ENCODE data around the gene CLDN4.

Gene CLDN4

DNA sequence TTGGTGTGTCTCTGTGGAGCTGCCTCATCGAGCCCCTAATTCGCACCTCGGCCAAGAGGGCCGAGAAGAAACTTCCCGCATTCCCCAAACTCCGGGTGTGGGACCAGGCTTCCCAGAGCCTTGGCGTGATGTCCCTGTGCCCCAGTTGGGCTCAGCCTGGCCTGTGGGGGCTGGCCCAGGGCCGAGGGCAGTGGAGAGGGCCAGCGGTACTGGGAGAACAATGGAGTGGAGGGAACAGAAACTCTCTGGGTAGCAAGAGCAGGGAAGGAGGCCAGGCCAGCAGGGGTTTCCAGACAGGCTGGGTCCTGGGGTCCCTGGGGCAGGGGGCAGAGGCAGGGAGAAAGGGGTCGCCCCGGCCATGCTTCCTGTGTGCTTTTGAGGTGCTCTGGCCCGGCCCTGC, 46.2 kb downstream of the CLDN4 start:
- no peak for DNase-seq

DNA sequence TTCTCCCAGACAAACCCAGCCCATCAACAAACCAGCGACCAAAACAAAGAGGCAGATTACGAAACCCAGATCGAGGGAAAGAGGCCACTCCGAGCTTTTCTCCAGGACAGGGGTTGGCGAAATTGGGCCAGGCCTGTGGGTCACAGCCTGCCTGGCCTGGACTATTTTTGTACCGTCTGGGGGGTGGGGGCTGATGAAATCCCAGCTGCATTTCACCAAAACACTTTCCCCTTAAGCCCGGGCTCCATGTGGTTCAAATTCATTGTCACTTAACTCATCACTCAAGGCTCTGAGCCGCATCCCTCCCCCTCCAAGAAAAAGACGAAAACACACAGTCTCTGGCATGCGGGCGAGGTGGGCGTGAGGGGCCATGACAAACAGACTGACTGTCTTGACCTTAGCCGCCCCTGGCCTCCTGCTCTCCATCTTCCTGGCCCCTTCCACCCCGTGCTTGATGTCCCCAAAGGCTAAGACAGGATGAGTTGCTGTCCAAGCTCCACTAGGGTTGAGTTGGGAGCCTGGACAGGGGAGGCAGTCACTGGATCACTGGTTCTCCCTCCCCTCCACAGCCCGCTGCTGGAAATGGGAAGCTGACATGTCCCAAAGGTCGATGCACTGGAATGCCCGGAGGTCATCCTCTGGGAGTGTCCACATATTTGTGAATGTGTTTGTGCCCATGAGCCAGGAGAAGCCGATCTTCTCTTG, 49.3 kb downstream of the CLDN4 start:
- DNase-seq = no peak

DNA sequence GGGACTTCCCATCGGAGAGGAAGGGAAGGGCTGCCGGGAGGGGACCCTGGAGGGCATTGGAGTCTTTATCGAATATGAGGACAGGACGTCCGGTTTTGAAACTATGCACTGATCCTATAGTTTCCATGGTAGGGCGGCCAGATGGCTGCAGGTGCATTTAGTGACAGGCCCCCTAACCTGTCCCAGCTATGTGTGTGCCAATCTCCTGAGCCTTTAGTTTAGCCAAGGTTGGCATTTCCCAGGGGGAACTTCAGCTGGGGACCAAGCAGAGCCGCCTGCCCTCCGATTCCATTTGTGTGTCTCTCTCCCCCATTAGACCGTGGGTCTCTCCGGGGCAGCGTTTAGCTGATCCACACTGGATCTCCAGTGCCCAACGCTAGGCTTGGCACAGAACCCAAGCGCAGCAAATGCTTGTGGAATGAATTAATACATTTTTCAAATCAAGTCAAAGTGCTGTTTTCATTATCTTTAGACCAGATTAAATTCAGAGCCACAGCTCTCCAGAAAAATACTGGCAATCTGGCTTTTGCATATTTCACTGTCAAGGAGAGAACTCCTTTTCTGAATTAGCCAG, 50.0 kb downstream of the CLDN4 start:
- no peak for DNase-seq

DNA sequence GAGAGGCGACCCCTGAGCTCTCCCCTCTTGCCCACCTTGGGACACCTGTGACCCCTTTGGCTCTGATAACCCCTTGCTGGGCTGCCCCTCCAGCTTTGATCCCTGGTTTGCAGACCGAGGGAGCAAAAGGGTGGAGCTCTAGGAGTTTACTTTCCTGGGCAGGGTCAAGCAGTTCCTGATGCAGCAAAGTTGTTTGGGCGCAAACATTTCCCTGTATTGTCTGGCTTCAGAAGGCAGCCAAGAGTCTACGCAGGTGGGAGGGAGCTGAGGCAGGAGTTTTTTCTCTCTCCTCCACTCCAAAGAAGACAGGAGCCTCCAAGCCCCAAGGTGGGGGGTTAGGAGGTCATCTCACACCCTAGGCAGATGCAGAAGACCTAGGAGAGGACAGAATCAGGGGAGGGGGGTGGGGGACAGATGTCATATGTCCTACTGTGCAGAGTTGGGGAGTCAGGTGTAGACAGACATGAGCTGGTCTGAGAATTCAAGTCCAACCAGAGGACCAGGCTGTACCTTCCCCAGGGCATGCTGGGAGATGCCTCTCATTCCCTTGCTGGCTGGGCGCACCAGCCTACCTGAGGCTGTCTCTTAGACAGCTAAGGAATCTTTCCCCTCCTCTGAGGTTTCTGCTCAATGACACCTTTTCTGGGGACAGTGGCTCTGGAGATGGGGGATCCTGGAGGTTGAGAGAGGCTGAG, 50.7 kb downstream of the CLDN4 start:
- DNase-seq = no peak

DNA sequence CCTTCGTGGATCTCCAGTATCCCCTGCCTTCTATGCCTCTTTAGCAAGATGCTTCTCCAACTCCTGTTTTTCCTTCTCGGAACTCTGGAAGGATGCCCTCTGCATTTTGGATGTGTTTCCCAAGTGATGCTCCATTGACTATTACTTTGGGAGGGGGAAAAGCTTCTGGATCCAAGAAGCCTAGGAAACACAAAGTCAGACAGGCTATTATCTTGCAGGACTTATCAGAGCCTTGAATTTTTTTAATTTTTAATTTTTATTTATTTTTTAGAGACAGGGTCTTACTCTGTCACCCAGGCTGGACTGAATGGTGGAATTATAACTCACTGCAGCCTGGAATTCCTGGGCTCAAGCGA, 51.2 kb downstream of the CLDN4 start:
- DNase-seq = no peak
